CD4-positive, alpha-beta T cell treated with Interferon alpha-2 for 1 hour (primary cell): ENCODE measurements around the gene LRIT1.
A peak's percentile ranks its signal among the peaks of the same experiment; 100 is the strongest.
"Not testable (repeated sequence)": the region's sequence is repeated elsewhere in the genome, so short reads cannot be mapped to it uniquely, and the experiment has no call there.

ENCODE experiments used
- DNase-seq, 2 donors: peaks; one replicate each; pipeline ENCODE4 v3.0.0-alpha.2; 2020 to 2022

Gene LRIT1, protein sequence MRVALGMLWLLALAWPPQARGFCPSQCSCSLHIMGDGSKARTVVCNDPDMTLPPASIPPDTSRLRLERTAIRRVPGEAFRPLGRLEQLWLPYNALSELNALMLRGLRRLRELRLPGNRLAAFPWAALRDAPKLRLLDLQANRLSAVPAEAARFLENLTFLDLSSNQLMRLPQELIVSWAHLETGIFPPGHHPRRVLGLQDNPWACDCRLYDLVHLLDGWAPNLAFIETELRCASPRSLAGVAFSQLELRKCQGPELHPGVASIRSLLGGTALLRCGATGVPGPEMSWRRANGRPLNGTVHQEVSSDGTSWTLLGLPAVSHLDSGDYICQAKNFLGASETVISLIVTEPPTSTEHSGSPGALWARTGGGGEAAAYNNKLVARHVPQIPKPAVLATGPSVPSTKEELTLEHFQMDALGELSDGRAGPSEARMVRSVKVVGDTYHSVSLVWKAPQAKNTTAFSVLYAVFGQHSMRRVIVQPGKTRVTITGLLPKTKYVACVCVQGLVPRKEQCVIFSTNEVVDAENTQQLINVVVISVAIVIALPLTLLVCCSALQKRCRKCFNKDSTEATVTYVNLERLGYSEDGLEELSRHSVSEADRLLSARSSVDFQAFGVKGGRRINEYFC

GRCh38 chr10:84241185-84241790 is at the start of gene LRIT1:
LRIT1 (minus strand) TSS chr10:84241546; CDS start chr10:84241439, 107 bp downstream.
- no peak for DNase-seq

GRCh38 chr10:84290235-84290634 is 48.9 kb upstream of the LRIT1 start:
- DNase-seq, result no peak

DNA sequence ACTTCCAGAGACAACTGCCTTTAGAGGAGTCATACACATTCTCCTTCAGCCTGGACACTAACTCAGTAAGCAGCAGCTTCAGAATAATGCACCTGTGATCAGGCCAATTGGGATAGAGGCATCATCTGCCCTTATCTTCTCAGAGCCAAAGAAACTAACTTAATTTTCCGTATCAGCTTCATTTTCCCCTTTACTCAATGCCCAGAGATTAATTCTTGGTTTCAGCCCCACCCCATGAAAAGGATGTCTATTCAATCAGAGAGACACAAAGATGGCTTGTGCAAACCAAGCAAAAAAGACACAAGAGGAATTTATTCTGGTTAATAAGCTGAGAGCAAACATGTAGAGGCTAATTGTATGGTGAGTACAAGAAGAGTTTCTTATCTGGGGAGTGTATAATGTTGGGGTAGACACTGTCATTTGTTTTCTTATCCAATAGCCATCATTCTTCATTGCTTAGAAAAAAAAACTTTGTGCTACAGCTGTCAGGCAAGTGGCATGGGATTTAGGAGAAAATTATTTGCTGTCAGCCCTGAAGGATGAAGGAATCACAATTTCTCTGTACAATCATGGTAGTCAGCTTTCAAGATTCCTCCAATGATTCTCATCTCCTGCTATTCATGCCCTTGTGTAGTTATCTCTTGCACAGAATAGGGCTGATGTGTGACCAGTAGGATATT is 48.3 kb upstream of the LRIT1 start:
- DNase-seq, result no peak

- no peak for DNase-seq
Observed at GRCh38 chr10:84288151-84288550, 46.8 kb upstream of the LRIT1 start.

DNA sequence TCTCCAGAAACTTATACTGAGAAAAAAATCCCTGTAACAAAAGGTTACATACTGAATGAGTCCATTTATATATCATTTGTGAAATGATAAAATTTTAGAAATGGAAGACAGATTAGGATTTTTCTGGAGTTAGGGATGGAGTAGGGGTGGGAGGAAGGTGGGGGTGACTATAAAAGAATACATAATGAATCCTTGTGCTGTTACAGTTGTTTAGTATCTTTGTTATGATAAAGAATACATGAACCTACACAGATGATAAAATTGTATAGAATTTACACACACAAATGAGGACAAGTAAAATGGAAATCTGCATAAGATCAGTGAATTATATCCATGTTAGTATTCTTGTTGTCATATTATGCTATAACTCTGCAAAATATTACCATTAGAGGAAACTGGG is 45.3 kb upstream of the LRIT1 start:
- no peak for DNase-seq

DNA sequence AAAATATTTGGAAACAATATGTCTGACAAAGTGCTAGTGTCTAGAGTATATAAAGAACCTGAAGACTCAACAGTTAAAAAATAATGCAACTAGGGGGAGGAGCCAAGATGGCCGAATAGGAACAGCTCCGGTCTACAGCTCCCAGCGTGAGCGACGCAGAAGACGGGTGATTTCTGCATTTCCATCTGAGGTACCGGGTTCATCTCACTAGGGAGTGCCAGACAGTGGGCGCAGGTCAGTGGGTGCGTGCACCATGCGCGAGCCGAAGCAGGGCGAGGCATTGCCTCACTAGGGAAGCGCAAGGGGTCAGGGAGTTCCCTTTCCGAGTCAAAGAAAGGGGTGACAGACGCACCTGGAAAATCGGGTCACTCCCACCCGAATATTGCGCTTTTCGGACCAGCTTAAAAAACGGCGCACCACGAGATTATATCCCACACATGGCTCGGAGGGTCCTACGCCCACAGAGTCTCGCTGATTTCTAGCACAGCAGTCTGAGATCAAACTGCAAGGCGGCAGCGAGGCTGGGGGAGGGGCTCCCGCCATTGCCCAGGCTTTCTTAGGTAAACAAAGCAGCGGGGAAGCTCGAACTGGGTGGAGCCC is 38.6 kb upstream of the LRIT1 start:
- not testable (repeated sequence) for DNase-seq

DNA sequence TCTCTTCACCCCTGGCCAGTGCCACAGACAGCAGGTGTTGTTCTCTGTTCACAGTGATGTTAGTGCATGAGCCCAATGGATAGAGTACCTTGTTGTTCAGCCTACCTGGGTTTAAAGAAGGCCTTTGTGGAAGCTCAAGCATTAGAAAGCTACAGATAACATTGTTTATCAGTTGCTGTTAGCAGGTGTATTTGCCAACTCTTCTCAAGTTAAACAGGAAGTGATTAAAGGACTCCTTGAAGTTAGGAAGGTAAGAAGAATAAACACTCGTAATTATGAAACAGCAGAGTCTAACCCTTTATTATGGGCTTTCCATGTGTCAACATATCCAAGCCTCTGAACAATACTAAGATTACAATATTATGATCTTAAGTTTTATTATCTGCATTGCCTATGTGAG is 29.4 kb upstream of the LRIT1 start:
- no peak for DNase-seq

GRCh38 chr10:84269773-84270172 is 28.4 kb upstream of the LRIT1 start:
- DNase-seq, result no peak

- DNase-seq, result no peak
Observed at GRCh38 chr10:84269162-84269561, 27.8 kb upstream of the LRIT1 start.

- DNase-seq, result peak; percentile 29 to 61
Observed at GRCh38 chr10:84267503-84268126, 26.3 kb upstream of the LRIT1 start.

DNA sequence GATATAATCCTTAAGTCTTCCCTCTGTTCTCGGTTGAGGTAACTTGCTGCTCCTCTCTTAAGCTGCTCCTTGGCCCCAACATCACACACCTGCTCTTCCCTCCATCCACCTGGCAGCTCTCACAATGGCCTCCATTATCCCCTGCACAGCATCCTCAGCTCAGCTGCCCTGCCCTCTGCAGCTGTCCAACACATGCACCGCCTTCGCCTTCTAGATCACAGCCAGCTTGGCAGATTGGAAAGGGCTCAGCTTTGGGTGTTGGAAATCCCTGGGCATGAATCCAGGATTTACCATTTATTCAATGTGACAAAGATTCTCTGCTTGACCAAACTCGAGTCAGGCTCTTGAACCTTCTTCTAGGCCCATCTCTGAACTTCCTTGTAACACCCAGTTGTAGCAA is 24.1 kb upstream of the LRIT1 start:
- no peak for DNase-seq

- DNase-seq, result peak; percentile 61 to 73
Observed at GRCh38 chr10:84264611-84265141, 23.3 kb upstream of the LRIT1 start.

- no peak for DNase-seq
Observed at GRCh38 chr10:84263716-84264115, 22.4 kb upstream of the LRIT1 start.

DNA sequence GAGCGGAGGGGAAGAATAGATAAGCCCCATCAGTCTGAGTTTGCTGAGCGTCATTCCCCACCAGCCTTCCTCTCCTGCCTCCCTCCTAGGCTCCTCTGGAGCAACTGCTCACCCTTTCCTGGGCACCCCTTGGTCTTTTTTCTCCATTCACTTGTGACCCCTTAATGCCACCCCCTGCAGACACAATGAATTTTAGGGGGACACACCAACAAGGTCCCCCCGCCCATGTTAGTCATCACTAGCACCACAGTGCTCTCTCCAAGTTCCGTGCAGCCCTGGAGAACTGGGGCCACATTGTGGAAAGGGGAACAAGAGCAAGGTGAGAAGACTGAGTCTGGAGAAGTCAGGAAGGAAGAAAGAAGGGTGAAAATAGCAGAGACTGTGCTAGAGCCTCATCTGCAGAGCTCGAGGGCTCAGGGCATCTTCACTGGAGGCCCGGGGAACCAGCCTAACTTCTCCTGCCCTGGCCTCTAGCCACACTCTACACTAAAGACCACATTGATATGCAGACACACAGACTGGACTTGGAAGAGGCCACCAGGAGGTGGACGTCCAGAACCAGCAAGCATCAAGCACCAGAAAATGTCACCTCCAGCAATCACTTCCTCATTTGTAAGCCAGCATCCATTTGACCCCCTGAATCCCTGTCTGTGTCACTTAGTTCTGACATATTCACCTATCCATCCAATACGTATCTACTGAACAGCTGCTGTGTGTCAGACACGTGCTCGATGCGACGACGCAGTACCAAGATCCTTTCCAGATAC is 21.0 kb upstream of the LRIT1 start:
- DNase-seq, result no peak

DNA sequence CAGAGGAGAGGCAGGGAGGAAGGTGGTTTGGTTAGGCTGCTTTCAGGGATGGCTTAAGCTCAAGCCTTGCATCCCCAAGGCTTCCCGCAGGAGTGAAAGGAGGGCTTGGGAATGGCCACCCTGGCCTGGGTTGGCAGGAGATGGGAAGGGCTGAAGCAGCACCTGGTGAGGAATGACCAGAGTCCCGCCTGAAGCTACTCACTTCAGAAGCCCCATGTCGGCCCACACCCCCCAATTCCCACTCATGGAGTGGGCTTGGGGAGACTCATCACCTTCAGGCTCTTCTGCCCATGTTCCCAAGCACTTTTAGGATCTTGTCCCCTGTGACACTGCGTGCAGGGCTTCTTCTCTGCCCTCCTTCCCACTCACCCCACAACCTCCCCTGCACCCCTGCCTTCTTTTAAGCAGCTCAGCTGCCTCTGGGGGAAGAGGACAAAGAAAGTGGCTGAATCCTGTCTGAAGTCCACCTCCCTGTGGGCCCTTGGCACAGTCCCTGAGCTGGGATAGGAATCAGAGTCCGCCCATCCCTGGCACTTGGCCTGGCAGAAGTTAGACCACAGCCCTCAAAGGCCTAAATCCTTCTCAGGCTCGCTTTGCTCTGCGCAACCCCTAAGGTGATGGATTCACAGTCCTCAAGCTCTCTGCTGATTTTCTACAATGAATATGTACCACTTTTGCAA is 20.0 kb upstream of the LRIT1 start:
- no peak for DNase-seq

GRCh38 chr10:84258034-84258695 is 16.8 kb upstream of the LRIT1 start:
- DNase-seq, result no peak

- no peak for DNase-seq
Observed at GRCh38 chr10:84257343-84258020, 16.1 kb upstream of the LRIT1 start.

GRCh38 chr10:84256510-84257342 is 15.4 kb upstream of the LRIT1 start:
- peak in 1 of 2 donors; percentile 20 for DNase-seq
